CD8-positive, alpha-beta memory T cell (primary cell): ENCODE measurements around the gene RTF2. TPM values are rescaled to one million over a fixed set of nuclear protein-coding genes. Genes with fewer than 3 reads are reported as not detected.

Experiments
- CTCF ChIA-PET: fragments of 350-600 bp; sonication (Branson Sonifier 250); formaldehyde crosslinking; loops from one replicate; lab custom pipeline; 2021; ENCODE audit warnings: antibody characterized with exemption; lab: Charles Lee
- POLR2A ChIA-PET: fragments of 350-600 bp; sonication (Branson Sonifier 250); formaldehyde crosslinking; loops from one replicate; lab custom pipeline; 2021; ENCODE audit warnings: antibody characterized with exemption; lab: Charles Lee
- DNase-seq, 5 donors: peaks; one replicate each; pipeline versions ENCODE4 v3.0.0 to v3.0.0-alpha.2; 2020 to 2022; ENCODE audit warnings: mixed read lengths in 1 of 5
- H3K27ac ChIP-seq: one replicate; pipeline ENCODE4 v1.7.0; 2013; ENCODE audit warnings: low read depth, mild to moderate bottlenecking, low read length, moderate library complexity
- H3K27me3 ChIP-seq: 2 replicates; pipeline ENCODE4 v1.7.0; 2013; ENCODE audit warnings: low read length, mild to moderate bottlenecking; ENCODE audit not compliant: insufficient read depth, poor library complexity, severe bottlenecking
- H3K36me3 ChIP-seq: 2 replicates; pipeline ENCODE4 v1.7.0; 2013; ENCODE audit warnings: mild to moderate bottlenecking, low read length, moderate library complexity; ENCODE audit not compliant: insufficient read depth
- H3K4me1 ChIP-seq: 2 replicates; pipeline ENCODE4 v1.7.0; 2013; ENCODE audit warnings: mild to moderate bottlenecking, low read length, moderate library complexity; ENCODE audit not compliant: insufficient read depth
- H3K4me3 ChIP-seq: 2 replicates; pipeline ENCODE4 v1.7.0; 2013; ENCODE audit warnings: mild to moderate bottlenecking, low read length
- H3K9me3 ChIP-seq: 2 replicates; pipeline ENCODE4 v1.7.0; 2013; ENCODE audit warnings: mild to moderate bottlenecking, low read length
- H3K27ac Mint-ChIP-seq, 8 donors: one replicate each; pipeline ENCODE4 v1.8.0; 2020 to 2021; ENCODE audit warnings: mixed read lengths in 8 of 8, mild to moderate bottlenecking in 6 of 8, inconsistent platforms in 3 of 8, moderate library complexity in 3 of 8
- H3K27me3 Mint-ChIP-seq, 2 donors: one replicate each; pipeline ENCODE4 v1.8.0; 2020 to 2021; ENCODE audit warnings: mixed read lengths in 2 of 2, mild to moderate bottlenecking in 1 of 2, moderate library complexity in 1 of 2
- H3K36me3 Mint-ChIP-seq, 3 donors: one replicate each; pipeline ENCODE4 v1.8.0; 2020 to 2021; ENCODE audit warnings: mixed read lengths in 3 of 3, inconsistent platforms in 1 of 3, mild to moderate bottlenecking in 1 of 3
- H3K4me1 Mint-ChIP-seq, 3 donors: one replicate each; pipeline ENCODE4 v1.8.0; 2020 to 2021; ENCODE audit warnings: mixed read lengths in 3 of 3, inconsistent platforms in 1 of 3, mild to moderate bottlenecking in 1 of 3
- H3K4me3 Mint-ChIP-seq, 7 donors: one replicate each; pipeline ENCODE4 v1.8.0; 2020 to 2021; ENCODE audit warnings: mixed read lengths in 7 of 7, mild to moderate bottlenecking in 6 of 7, moderate library complexity in 4 of 7, inconsistent platforms in 2 of 7
- H3K9me3 Mint-ChIP-seq, 5 donors: one replicate each; pipeline ENCODE4 v1.8.0; 2020 to 2022; ENCODE audit warnings: mixed read lengths in 5 of 5, mild to moderate bottlenecking in 3 of 5, moderate library complexity in 2 of 5, inconsistent platforms in 1 of 5
- polyA plus RNA-seq: library from polyadenylated mRNA; unstranded; fragments of 300-500 nt; fragmentation: Illumina TruSeq; gene quantifications from one replicate; pipeline ENCODE4 v1.2.3, GENCODE V29; 2021
- total RNA-seq, 2 experiments: library from RNA; stranded (reverse); gene quantifications; one replicate each; pipeline ENCODE4 v1.2.3, GENCODE V29; 2021

RTF2 gene
- total and polyA plus RNA-seq, 3 experiments from 2014 or later = 82.5 to 121 (median 85.1) TPM

DNA sequence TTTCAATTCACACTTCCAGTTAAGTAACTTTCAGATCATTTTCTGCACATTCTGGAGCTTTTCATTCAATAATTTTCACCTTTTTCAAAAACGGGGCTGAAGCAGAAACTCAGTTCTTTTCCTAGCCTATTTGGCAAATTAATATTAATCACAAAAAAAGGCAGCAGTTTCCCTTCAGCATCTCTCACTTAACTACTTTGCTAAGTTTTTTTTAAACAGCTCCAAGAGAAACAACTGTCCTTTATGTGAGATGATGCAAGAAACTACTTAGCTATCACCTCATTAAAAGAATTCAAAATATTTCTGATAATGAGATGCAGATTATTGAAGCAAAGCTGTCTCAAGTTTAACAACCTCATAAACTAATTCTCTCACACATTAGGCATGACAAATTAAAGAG is 44.5 kb upstream of the RTF2 start:
- no peak overlapping the region for H3K4me3 ChIP-seq
- H3K27ac Mint-ChIP-seq = peak overlapping the region in 1 of 8 donors; percentile 27
- peaks cover 53% of the 10 kb centered on the region for H3K4me1 ChIP-seq
- H3K36me3 Mint-ChIP-seq = peaks cover 5 to 7% (median 6%) of the 10 kb centered on the region in 3 donors
- DNase-seq = no peak
- no peak overlapping the region for H3K27ac ChIP-seq
- ChIA-PET CTCF (no interaction called here), POLR2A (no interaction called here)
- H3K36me3 ChIP-seq = no peaks in the 10 kb centered on the region
- H3K4me1 Mint-ChIP-seq = peaks cover 39 to 57% (median 50%) of the 10 kb centered on the region in 3 donors
- H3K9me3 Mint-ChIP-seq = no peaks in the 10 kb centered on the region
- H3K9me3 ChIP-seq = no peaks in the 10 kb centered on the region
- H3K27me3 ChIP-seq = no peaks in the 10 kb centered on the region
- H3K27me3 Mint-ChIP-seq = peaks cover 0 to under 1% of the 10 kb centered on the region in 2 donors
- H3K4me3 Mint-ChIP-seq = no peak overlapping the region

- H3K4me1 ChIP-seq = peaks cover 53% of the 10 kb centered on the region
- ChIA-PET POLR2A (interaction anchor here (0.7 kb wide), 1 partner anchor 12 kb away, joined by 4 read pairs; no protein-coding TSS in a partner anchor), CTCF (interaction anchor here (0.8 kb wide), 1 partner anchor 21 kb away, joined by 3 read pairs; no protein-coding TSS in a partner anchor)
- DNase-seq = no peak
- H3K27ac ChIP-seq = no peak overlapping the region
- Mint-ChIP-seq H3K4me3 (no peak overlapping the region), H3K9me3 (no peaks in the 10 kb centered on the region), H3K4me1 (peaks cover 46 to 62% (median 56%) of the 10 kb centered on the region in 3 donors), H3K27ac (peak overlapping the region in 1 of 8 donors; percentile 33), H3K27me3 (no peaks in the 10 kb centered on the region), H3K36me3 (peaks cover 4 to 9% (median 5%) of the 10 kb centered on the region in 3 donors)
- no peaks in the 10 kb centered on the region for H3K27me3 ChIP-seq
- no peaks in the 10 kb centered on the region for H3K9me3 ChIP-seq
- H3K36me3 ChIP-seq = no peaks in the 10 kb centered on the region
- H3K4me3 ChIP-seq = no peak overlapping the region
These were observed 43.5 kb upstream of the RTF2 start for GRCh38 chr20:56424931-56425330.

DNA sequence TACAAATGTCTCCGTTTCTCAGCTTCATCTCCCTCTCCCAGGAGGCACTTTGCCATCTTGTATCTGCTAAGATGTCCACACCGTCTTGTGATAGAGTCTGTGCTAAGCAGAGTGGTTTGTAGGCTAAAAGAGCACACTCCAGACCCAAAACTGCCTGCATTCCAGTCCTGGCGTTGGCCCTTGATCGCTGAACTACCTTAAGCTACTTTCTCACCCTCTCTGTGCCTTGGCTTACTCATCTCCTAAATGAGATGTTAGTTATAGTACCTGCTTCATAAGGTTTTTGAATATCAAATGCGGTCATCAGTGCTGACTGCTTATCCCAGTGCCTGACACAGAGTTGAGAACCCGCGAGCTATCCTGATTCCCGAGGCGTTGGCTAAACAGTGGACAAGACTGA is 42.4 kb upstream of the RTF2 start:
- Mint-ChIP-seq H3K4me3 (no peak overlapping the region), H3K27ac (peak overlapping the region in 2 of 8 donors; percentile 33 to 37)
- POLR2A ChIA-PET = no interaction called here

DNA sequence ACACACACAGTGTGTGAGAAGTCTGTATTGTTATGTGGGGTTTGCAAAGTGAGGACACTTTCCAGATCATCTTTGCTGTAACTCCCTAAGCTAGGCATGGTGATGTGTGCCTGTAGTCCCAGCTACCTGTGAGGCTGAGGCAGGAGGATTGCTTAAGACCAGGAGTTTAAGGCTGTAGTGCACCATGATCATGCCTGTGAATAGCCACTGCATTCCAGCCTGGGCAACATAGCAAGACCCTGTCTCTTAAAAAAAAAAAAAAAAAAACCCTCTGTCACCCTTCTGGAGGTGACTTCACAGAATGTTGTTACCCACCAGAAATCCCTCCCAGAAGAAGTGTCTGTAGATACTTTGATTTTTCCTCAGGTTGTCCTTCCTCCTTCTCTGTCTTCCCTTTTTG is 41.5 kb upstream of the RTF2 start:
- CTCF ChIA-PET = no interaction called here
- POLR2A ChIA-PET = no interaction called here
- no peaks in the 10 kb centered on the region for H3K27me3 ChIP-seq
- no peaks in the 10 kb centered on the region for H3K9me3 ChIP-seq
- H3K36me3 ChIP-seq = no peaks in the 10 kb centered on the region
- H3K4me1 Mint-ChIP-seq = peaks cover 45 to 60% (median 58%) of the 10 kb centered on the region in 3 donors
- peaks cover 2 to 9% (median 2%) of the 10 kb centered on the region in 3 donors for H3K36me3 Mint-ChIP-seq
- H3K27ac Mint-ChIP-seq = peak overlapping the region in 1 of 8 donors; percentile 5
- no peak overlapping the region for H3K27ac ChIP-seq
- H3K9me3 Mint-ChIP-seq = no peaks in the 10 kb centered on the region
- peaks cover 0 to 1% of the 10 kb centered on the region in 2 donors for H3K27me3 Mint-ChIP-seq
- H3K4me3 ChIP-seq = no peak overlapping the region
- DNase-seq = no peak
- no peak overlapping the region for H3K4me3 Mint-ChIP-seq
- H3K4me1 ChIP-seq = peaks cover 42% of the 10 kb centered on the region

More for the DNA sequence above, 42.4 kb upstream of the RTF2 start:
- CTCF ChIA-PET = no interaction called here
- H3K27me3 ChIP-seq = no peaks in the 10 kb centered on the region
- peaks cover 51% of the 10 kb centered on the region for H3K4me1 ChIP-seq
- no peak overlapping the region for H3K4me3 ChIP-seq
- peaks cover 51 to 64% (median 62%) of the 10 kb centered on the region in 3 donors for H3K4me1 Mint-ChIP-seq
- H3K36me3 ChIP-seq = no peaks in the 10 kb centered on the region
- no peaks in the 10 kb centered on the region for H3K9me3 Mint-ChIP-seq
- no peak for DNase-seq
- H3K27ac ChIP-seq = no peak overlapping the region
- no peaks in the 10 kb centered on the region for H3K9me3 ChIP-seq
- H3K27me3 Mint-ChIP-seq = peaks cover 0 to 1% of the 10 kb centered on the region in 2 donors
- peaks cover 3 to 9% (median 4%) of the 10 kb centered on the region in 3 donors for H3K36me3 Mint-ChIP-seq

DNA sequence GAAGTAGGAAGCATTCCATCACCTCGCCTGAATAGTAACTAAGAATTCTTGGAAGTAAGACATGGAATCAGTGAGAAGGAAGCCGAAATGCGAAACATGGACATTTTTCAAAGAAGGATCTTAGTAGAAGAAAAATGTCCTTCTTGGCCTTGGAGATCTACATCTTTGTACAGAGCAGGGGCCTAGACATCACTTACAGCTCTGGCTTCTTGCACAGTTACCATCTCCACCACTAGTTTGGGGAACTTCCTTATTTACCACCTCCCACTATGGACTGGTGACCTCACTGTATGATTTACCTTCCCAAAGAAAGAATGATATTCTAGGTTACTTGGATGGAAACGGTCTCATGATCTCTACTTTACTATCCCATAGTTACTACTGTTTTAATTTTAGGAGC is 40.6 kb upstream of the RTF2 start:
- Mint-ChIP-seq H3K9me3 (no peaks in the 10 kb centered on the region), H3K27me3 (peaks cover 0 to 1% of the 10 kb centered on the region in 2 donors), H3K4me1 (peaks cover 39 to 54% (median 52%) of the 10 kb centered on the region in 3 donors), H3K4me3 (peak overlapping the region in 5 of 7 donors; percentile 5 to 90 (median 25)), H3K27ac (peak overlapping the region in 4 of 8 donors; percentile 16 to 66 (median 36)), H3K36me3 (peaks cover 0 to 9% (median 2%) of the 10 kb centered on the region in 3 donors)
- Histone ChIP-seq H3K4me1 (peaks cover 38% of the 10 kb centered on the region), H3K9me3 (no peaks in the 10 kb centered on the region), H3K36me3 (no peaks in the 10 kb centered on the region), H3K27ac (no peak overlapping the region), H3K4me3 (no peak overlapping the region), H3K27me3 (no peaks in the 10 kb centered on the region)
- POLR2A ChIA-PET = no interaction called here
- DNase-seq = no peak
- CTCF ChIA-PET = interaction anchor here (1.7 to 3.2 kb wide), 2 partner anchors 8 to 41 kb away, joined by 5 to 11 read pairs; partner anchors contain the start of gene RTF2

DNA sequence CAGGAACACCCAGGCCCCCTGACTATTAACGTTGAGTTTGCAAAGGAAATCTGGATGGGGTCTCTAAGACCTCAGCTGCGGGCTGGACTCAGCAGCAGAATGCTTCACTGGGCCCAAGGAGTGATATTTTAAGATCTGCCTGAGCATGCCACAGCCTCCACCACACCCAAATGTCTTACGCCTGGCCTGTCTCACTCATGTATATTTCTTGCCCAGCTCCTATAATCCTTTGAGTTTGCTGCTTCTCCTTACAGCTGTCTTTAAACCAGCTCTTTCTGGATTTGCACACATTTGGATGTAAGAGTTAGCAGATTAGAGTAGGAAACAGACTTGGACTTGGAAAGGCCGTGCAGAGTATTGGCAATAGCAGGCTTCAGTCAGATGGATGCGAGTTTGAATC is 40.0 kb upstream of the RTF2 start:
- Histone ChIP-seq H3K27me3 (no peaks in the 10 kb centered on the region), H3K9me3 (no peaks in the 10 kb centered on the region), H3K27ac (no peak overlapping the region), H3K4me1 (peaks cover 40% of the 10 kb centered on the region), H3K4me3 (no peak overlapping the region), H3K36me3 (no peaks in the 10 kb centered on the region)
- ChIA-PET CTCF (interaction anchor here (1.2 to 3.2 kb wide), 3 partner anchors 9 to 40 kb away, joined by 3 to 11 read pairs (median 5); partner anchors contain the start of gene RTF2), POLR2A (no interaction called here)
- Mint-ChIP-seq H3K9me3 (no peaks in the 10 kb centered on the region), H3K36me3 (peaks cover 0 to 9% (median 2%) of the 10 kb centered on the region in 3 donors), H3K27ac (peak overlapping the region in 7 of 8 donors; percentile 25 to 94 (median 41)), H3K4me3 (peak overlapping the region in 6 of 7 donors; percentile 30 to 91 (median 88)), H3K4me1 (peaks cover 44 to 59% (median 54%) of the 10 kb centered on the region in 3 donors), H3K27me3 (peaks cover 0 to 1% of the 10 kb centered on the region in 2 donors)
- DNase-seq = no peak

GRCh38 chr20:56428881-56429280 is 39.5 kb upstream of the RTF2 start:
- H3K4me3 ChIP-seq = peak overlapping the region; percentile 63
- POLR2A ChIA-PET = no interaction called here

DNA sequence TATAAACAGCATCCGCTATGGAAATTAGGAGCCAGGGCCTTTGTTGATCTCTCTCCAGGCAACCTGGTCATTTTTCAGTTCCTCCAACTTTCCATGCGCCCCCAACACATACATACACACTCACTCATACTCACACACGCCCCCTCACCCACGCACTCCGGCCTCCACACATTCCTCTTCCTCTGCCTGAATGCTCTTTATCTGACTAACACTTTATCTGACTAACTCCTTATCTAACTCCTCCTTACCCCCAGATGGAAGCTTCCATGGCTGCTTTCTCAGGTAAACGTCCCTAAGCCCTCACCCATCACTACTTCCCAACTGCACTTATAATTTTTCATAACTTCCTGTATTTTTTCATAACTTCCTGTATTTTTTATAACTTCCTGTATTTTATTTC is 38.9 kb upstream of the RTF2 start:
- no peak overlapping the region for H3K27ac ChIP-seq
- H3K27me3 ChIP-seq = no peaks in the 10 kb centered on the region
- peaks cover 49% of the 10 kb centered on the region for H3K4me1 ChIP-seq
- peak overlapping the region; percentile 41 to 98 (median 94) for H3K27ac Mint-ChIP-seq
- CTCF ChIA-PET = interaction anchor here (1.2 to 3.2 kb wide), 4 partner anchors 10 to 37 kb away, joined by 3 to 11 read pairs (median 4); partner anchors contain the start of genes AURKA and CSTF1
- POLR2A ChIA-PET = no interaction called here
- peak overlapping the region; percentile 63 for H3K4me3 ChIP-seq
- no peaks in the 10 kb centered on the region for H3K9me3 ChIP-seq
- H3K4me1 Mint-ChIP-seq = peaks cover 52 to 69% (median 63%) of the 10 kb centered on the region in 3 donors
- H3K27me3 Mint-ChIP-seq = peaks cover 0 to 1% of the 10 kb centered on the region in 2 donors
- H3K36me3 Mint-ChIP-seq = peaks cover 0 to 14% (median 2%) of the 10 kb centered on the region in 3 donors
- no peak for DNase-seq
- H3K36me3 ChIP-seq = no peaks in the 10 kb centered on the region
- no peaks in the 10 kb centered on the region for H3K9me3 Mint-ChIP-seq
- H3K4me3 Mint-ChIP-seq = peak overlapping the region; percentile 72 to 91 (median 88)

More at GRCh38 chr20:56428881-56429280, 39.5 kb upstream of the RTF2 start:
- Mint-ChIP-seq H3K27me3 (peaks cover 0 to 1% of the 10 kb centered on the region in 2 donors), H3K9me3 (no peaks in the 10 kb centered on the region), H3K4me3 (peak overlapping the region; percentile 72 to 91 (median 88)), H3K36me3 (peaks cover 0 to 10% (median 2%) of the 10 kb centered on the region in 3 donors), H3K27ac (peak overlapping the region; percentile 41 to 98 (median 94)), H3K4me1 (peaks cover 49 to 64% (median 58%) of the 10 kb centered on the region in 3 donors)
- Histone ChIP-seq H3K27me3 (no peaks in the 10 kb centered on the region), H3K4me1 (peaks cover 45% of the 10 kb centered on the region), H3K27ac (no peak overlapping the region), H3K9me3 (no peaks in the 10 kb centered on the region), H3K36me3 (no peaks in the 10 kb centered on the region)
- CTCF ChIA-PET = interaction anchor here (1.2 to 3.2 kb wide), 4 partner anchors 9 to 40 kb away, joined by 3 to 11 read pairs (median 4); partner anchors contain the start of genes AURKA, CSTF1 and RTF2
- DNase-seq = no peak
